NB4 (cell line): Measurements from ENCODE around the gene THOC6.

Source experiments
- DNase-seq: peaks from one replicate; pipeline ENCODE4 v3.0.0; 2010; ENCODE audit warnings: low read depth
- H3K4me3 ChIP-seq: one replicate; pipeline ENCODE4 v1.5.1; 2011; ENCODE audit warnings: mild to moderate bottlenecking, low read depth, low read length, moderate library complexity
- CTCF ChIP-seq: IDR thresholded peaks from one replicate; pipeline ENCODE4 v1.5.1; 2012; ENCODE audit warnings: low read depth, low read length
- MAX ChIP-seq: IDR thresholded peaks from 2 replicates; pipeline ENCODE4 v1.6.1; 2011; ENCODE audit warnings: low read depth, low read length
- MYC ChIP-seq: IDR thresholded peaks from 2 replicates; pipeline ENCODE4 v1.6.1; 2011; ENCODE audit warnings: low read depth, low read length
- POLR2A ChIP-seq: IDR thresholded peaks from 2 replicates; pipeline ENCODE4 v1.6.1; 2011; ENCODE audit warnings: mild to moderate bottlenecking; ENCODE audit not compliant: insufficient read length; ENCODE audit errors: extremely low read depth

Gene THOC6

GRCh38 chr16:3014971-3015370, 8.9 kb upstream of the THOC6 start:
- no peak for DNase-seq
- H3K4me3 ChIP-seq: no peak overlapping the region
- TF ChIP-seq MAX (no peak), CTCF (no peak), MYC (no peak), POLR2A (no peak)

GRCh38 chr16:3015865-3016521, 7.8 kb upstream of the THOC6 start:
- no peak for DNase-seq
- no peak overlapping the region for H3K4me3 ChIP-seq
- TF ChIP-seq MAX: no peak
- TF ChIP-seq CTCF: no peak
- no peak for TF ChIP-seq MYC
- TF ChIP-seq POLR2A: no peak

- no peak for TF ChIP-seq POLR2A
- no peak for TF ChIP-seq MAX
- no peak for TF ChIP-seq CTCF
- no peak for TF ChIP-seq MYC
- no peak overlapping the region for H3K4me3 ChIP-seq
- no peak for DNase-seq
Observed at GRCh38 chr16:3017344-3017743, 6.5 kb upstream of the THOC6 start.

- no peak for DNase-seq
- no peak within 1 kb of the TSS for H3K4me3 ChIP-seq
Observed at GRCh38 chr16:3017794-3018506, 5.9 kb upstream of the THOC6 start, which contains the start of gene CLDN6. CLDN6 (minus strand) TSS chr16:3018183; CDS start chr16:3016021, 2,162 bp downstream.

GRCh38 chr16:3019594-3020246, 4.1 kb upstream of the THOC6 start:
- no peak for DNase-seq
- peak overlapping the region; percentile 40 for H3K4me3 ChIP-seq
- TF ChIP-seq CTCF: no peak
- TF ChIP-seq POLR2A: no peak
- TF ChIP-seq MYC: no peak
- TF ChIP-seq MAX: no peak

More at GRCh38 chr16:3017794-3018506, 5.9 kb upstream of the THOC6 start, which contains the start of gene CLDN6:
- no peak for TF ChIP-seq CTCF
- no peak for TF ChIP-seq POLR2A
- TF ChIP-seq MAX: no peak
- TF ChIP-seq MYC: no peak
